GM10266 (cell line): ENCODE measurements around the gene ACLY.

Source experiments
- DNase-seq: peaks from one replicate; pipeline ENCODE4 v3.0.0; 2012; ENCODE audit errors: extremely low spot score
- CTCF ChIP-seq: IDR thresholded peaks from 2 replicates; pipeline ENCODE4 v1.5.1; 2012; ENCODE audit warnings: mild to moderate bottlenecking, low read depth; ENCODE audit not compliant: control insufficient read depth, insufficient read depth; ENCODE audit errors: missing control alignments

The ACLY gene

GRCh38 chr17:41901646-41902045 is 17.1 kb downstream of the ACLY start:
- no peak for TF ChIP-seq CTCF
- no peak for DNase-seq

GRCh38 chr17:41896726-41897125 is 22.0 kb downstream of the ACLY start:
- DNase-seq: no peak
- TF ChIP-seq CTCF: no peak

- no peak for TF ChIP-seq CTCF
- no peak for DNase-seq
Observed at GRCh38 chr17:41895617-41896016, 23.1 kb downstream of the ACLY start.

DNA sequence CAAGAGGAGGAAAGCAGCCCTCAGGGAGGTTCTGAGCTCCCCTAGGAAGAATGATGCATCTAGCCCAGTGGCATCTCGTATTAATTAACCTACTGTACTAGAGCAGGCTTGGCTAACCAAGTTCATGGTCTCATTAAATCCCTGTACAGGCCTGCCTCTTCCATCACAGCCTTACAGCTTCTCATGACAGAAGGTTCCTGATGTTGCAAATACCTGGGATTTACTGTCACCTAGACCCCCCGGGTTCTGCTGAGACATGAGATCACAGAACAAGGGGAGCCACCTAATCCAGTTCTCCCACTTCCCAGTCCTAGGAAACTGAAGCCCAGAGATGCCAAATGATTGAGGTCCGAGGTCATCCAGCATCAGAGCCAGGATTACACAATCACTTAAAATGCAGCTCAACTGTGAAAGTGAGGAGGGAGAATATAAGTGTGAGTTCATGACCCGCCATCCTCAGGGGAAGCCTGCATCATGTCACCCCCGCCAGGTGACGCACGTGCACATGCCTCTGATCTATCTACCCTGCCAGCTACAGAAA is 23.9 kb downstream of the ACLY start:
- TF ChIP-seq CTCF: no peak

DNA sequence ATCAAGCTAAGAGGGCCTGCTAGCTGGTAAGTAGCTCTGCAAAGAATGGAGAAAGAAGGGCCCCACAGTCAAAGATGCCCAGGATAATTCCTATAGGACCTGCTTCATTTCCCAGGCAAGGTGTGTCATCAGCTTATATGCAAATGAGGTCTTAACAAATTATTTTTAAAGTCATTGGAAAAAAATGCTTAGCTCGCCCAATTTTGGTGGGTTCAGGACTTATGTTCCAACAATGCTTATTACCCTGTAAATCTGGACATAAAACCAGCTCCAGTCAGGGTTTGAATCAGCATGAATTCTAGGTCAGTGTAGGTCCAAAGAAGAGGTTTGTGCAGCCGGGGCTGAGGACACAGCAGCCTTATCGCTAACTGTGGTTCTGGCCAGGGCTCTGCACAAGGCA is 25.4 kb downstream of the ACLY start:
- no peak for TF ChIP-seq CTCF

More for the DNA sequence above, 23.9 kb downstream of the ACLY start:
- no peak for DNase-seq

GRCh38 chr17:41892021-41892376 is 26.8 kb downstream of the ACLY start:
- TF ChIP-seq CTCF: no peak

More for the DNA sequence above, 25.4 kb downstream of the ACLY start:
- no peak for DNase-seq

DNA sequence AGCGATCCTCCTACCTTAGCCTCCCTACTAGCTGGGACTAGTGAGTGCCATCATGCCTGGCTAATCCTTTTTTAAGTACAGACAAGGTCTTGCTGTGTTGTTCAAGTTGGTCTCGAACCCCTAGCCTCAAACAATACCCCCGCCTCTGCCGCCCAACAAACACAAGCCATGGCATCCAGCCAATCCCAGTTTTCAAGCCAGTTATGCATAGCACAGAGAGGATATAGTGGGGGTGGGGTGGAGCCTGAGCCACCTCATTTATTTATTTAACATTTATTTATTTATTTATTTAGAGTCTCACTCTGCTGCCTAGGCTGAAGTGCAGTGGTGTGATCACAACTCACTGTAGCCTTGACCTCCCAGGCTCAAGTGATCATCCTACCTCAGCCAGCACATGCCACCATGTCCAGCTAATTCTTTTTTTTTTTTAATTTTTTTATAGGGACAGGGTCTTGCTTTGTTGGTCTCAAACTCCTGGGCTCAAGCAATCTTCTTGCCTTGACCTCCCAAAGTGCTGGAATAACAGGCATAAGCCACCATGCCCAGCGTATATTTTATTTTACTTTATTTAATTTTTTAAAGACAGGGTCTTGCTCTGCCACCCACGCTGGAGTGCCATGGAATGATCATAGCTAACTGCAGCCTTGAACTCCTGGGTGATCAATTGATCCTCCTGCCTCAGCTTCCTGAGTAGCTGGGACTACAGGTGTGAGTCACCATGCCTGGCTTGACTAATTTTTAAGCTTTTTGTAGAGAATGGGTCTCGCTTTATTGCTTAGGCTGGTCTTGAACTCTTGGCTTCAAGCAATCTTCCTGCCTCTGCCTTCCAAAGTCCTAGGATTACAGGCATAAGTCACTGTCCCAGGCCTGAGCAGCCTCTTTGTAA is 27.4 kb downstream of the ACLY start:
- no peak for DNase-seq
- TF ChIP-seq CTCF: no peak

More at GRCh38 chr17:41892021-41892376, 26.8 kb downstream of the ACLY start:
- DNase-seq: no peak
